Activated CD8-positive, alpha-beta T cell treated with anti-CD3 and anti-CD28 coated beads, Interleukin-2, amount 10 ng/mL, durations not matched to agents 7 days and 5 days (primary cell): ENCODE data around the gene PHC1. TPM values are rescaled to one million over a fixed set of nuclear protein-coding genes. Genes with fewer than 3 reads are reported as not detected.

Experiments
- ATAC-seq: fragments of 150-1000 bp; cut with Tn5 transposase; one replicate; pipeline ENCODE4 v1.10.0; 2021; ENCODE audit warnings: moderate library complexity
- CTCF ChIA-PET: fragments of 350-600 bp; sonication (Branson Sonifier 250); formaldehyde crosslinking; loops from one replicate; lab custom pipeline; 2021; ENCODE audit warnings: antibody characterized with exemption; lab: Charles Lee
- POLR2A ChIA-PET: fragments of 350-600 bp; sonication (Branson Sonifier 250); formaldehyde crosslinking; loops from one replicate; lab custom pipeline; 2021; ENCODE audit warnings: antibody characterized with exemption; lab: Charles Lee
- DNase-seq: peaks from one replicate; pipeline ENCODE4 v3.0.0-alpha.2; 2020
- H3K27ac Mint-ChIP-seq: one replicate; pipeline ENCODE4 v1.8.0; 2021; ENCODE audit warnings: mild to moderate bottlenecking, mixed read lengths
- H3K27me3 Mint-ChIP-seq: one replicate; pipeline ENCODE4 v1.8.0; 2021; ENCODE audit warnings: low read depth, mixed read lengths
- H3K36me3 Mint-ChIP-seq: one replicate; pipeline ENCODE4 v1.8.0; 2021; ENCODE audit warnings: low read depth, mixed read lengths
- H3K4me1 Mint-ChIP-seq: one replicate; pipeline ENCODE4 v1.8.0; 2021; ENCODE audit warnings: low read depth, mixed read lengths
- H3K4me3 Mint-ChIP-seq: one replicate; pipeline ENCODE4 v1.8.0; 2021; ENCODE audit warnings: mild to moderate bottlenecking, mixed read lengths
- H3K9me3 Mint-ChIP-seq: one replicate; pipeline ENCODE4 v1.8.0; 2022; ENCODE audit warnings: mixed read lengths; ENCODE audit not compliant: insufficient read depth
- total RNA-seq, 2 experiments: library from RNA; stranded (reverse); gene quantifications; one replicate each; pipeline ENCODE4 v1.2.3, GENCODE V29; 2021

PHC1 gene
- total RNA-seq, 2 experiments from 2014 or later, result 12.3 to 12.9 TPM

DNA sequence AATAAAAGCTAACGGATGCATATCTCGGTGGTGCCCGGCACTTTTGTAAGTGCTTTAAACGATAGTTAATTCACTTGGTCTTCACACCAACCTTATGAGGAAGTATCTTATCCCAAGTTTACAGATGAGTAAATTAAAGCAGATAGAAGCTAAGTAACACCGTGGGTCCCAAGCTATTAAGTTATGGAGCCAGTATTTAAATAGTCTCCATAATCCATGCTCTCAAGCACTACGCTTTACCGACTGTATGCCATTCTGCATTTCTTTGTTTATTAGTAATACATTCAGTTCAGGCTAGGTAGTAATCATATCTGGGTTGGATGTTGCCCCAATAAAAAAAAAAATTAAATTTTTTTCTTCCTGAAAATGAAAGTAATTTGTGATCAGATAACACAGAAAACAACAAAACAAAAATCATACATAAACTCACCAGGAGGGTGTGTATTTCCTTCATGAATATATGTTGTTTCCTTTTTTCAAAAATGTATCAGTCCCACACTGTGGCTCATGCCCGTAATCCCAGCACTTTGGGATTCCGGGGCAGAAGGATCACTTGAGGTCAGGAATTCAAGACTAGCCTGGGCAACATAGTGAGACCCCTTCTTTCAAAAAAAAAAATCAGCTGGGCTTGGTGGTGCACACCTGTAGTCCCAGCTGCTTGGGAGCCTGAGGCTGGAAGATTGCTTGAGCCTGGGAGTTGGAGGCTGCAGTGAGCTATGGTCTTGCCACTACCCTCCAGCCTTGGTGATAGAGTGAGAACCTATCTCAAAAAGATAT, 36.6 kb downstream of the PHC1 start:
- DNase-seq (no peak), ATAC-seq (no peak)
- CTCF ChIA-PET, result interaction anchor here (0.6 to 8.7 kb wide), 24 partner anchors 12 to 407 kb away, joined by 3 to 238 read pairs (median 7); no protein-coding TSS in a partner anchor
- POLR2A ChIA-PET, result interaction anchor here (0.6 to 3.5 kb wide), 9 partner anchors 46 to 99 kb away, joined by 3 to 19 read pairs (median 5); no protein-coding TSS in a partner anchor
- H3K27me3 Mint-ChIP-seq, result no peaks in the 10 kb centered on the region
- H3K4me3 Mint-ChIP-seq, result peak overlapping the region; percentile 95
- H3K4me1 Mint-ChIP-seq, result peaks cover 55% of the 10 kb centered on the region
- peak overlapping the region; percentile 96 for H3K27ac Mint-ChIP-seq
- peaks cover 42% of the 10 kb centered on the region for H3K36me3 Mint-ChIP-seq
- H3K9me3 Mint-ChIP-seq, result peaks cover 18% of the 10 kb centered on the region

DNA sequence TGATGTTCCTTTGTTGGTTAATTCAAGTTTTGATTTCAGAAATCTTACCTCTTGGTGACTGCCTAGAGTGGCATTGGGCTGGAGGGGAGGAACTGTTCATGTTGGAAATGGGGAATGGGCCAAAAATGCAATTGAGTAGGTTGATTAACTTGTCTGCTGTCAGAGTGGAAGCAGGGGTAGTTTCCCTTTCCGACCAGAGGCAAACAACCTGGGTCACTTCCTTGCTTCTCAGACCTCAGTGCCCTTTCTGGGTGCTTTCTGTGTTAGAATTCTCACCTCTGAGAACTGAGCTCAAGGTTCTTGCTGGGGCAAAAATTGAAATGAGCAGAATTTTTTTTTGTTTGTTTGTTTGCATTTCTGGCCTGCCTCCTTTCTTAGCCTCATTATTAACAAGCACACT, 37.4 kb downstream of the PHC1 start:
- peak; percentile 47 for DNase-seq
- H3K4me1 Mint-ChIP-seq, result peaks cover 50% of the 10 kb centered on the region
- POLR2A ChIA-PET, result interaction anchor here (0.6 to 3.5 kb wide), 5 partner anchors 40 to 87 kb away, joined by 3 to 19 read pairs (median 5); no protein-coding TSS in a partner anchor
- H3K27me3 Mint-ChIP-seq, result no peaks in the 10 kb centered on the region
- peaks cover 37% of the 10 kb centered on the region for H3K36me3 Mint-ChIP-seq
- H3K4me3 Mint-ChIP-seq, result peak overlapping the region; percentile 95
- peak overlapping the region; percentile 86 for H3K27ac Mint-ChIP-seq
- no peak for ATAC-seq
- peaks cover 20% of the 10 kb centered on the region for H3K9me3 Mint-ChIP-seq
- CTCF ChIA-PET, result interaction anchor here (0.6 to 8.7 kb wide), 18 partner anchors 18 to 395 kb away, joined by 3 to 238 read pairs (median 7); no protein-coding TSS in a partner anchor

DNA sequence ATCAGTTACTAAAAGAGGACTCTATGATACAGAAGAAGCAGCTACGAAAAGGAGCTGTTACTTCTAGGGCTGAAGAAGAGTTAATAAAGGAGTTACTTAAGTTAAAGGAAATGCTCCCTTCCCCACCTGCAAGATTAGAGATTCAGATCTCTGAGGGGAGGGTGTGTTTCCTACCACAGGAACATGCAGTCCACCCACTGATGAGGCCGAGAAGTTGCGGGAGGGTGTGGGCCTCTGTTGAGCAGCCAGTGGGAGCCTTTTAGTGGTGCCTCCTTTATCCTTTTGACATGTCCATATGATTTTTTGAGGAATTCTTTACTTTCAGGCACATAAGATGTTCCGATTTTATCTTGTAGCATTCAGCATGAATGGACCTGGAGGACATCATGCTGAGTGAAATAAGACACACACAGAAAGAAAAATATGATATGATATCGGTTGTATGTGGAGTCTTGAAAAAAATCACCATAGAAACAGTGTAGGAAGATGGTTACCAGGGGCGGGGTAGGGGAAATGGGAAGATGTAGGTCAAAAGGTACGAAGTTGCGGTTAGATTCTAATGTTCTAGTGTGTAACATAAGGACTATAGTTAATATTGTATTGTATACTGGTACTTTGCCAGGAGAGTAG, 39.6 kb downstream of the PHC1 start:
- Mint-ChIP-seq H3K36me3 (peaks cover 34% of the 10 kb centered on the region), H3K27me3 (no peaks in the 10 kb centered on the region), H3K27ac (peak overlapping the region; percentile 74), H3K9me3 (peaks cover 20% of the 10 kb centered on the region), H3K4me1 (peaks cover 34% of the 10 kb centered on the region), H3K4me3 (peak overlapping the region; percentile 27)
- ATAC-seq (no peak), DNase-seq (peak; percentile 31)
- ChIA-PET POLR2A (no interaction called here), CTCF (interaction anchor here (0.9 to 8.7 kb wide), 4 partner anchors 59 to 96 kb away, joined by 3 to 238 read pairs (median 78); no protein-coding TSS in a partner anchor)

DNA sequence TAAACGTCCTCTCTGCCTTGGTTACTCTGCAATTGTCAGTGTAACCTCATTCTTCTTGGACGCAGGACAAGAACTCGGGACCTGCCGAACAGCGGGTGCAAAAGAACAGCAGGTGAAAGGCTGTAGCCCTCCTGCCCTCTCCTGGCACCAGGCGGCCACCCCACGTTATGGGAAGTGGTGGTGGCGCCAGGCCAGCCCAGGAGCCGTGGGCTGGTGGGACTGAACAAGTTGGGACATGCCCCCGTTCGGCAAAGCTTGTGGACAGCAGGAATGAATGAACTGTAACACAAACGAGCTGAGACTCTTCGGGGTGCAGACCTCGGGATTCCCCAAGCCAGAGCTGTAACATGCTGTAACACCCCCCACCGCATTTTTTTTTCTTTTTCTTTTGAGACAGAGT, 41.8 kb downstream of the PHC1 start:
- H3K27me3 Mint-ChIP-seq, result no peaks in the 10 kb centered on the region
- H3K4me3 Mint-ChIP-seq, result no peak overlapping the region
- H3K4me1 Mint-ChIP-seq, result peaks cover 42% of the 10 kb centered on the region
- no peak for ATAC-seq
- H3K9me3 Mint-ChIP-seq, result peaks cover 20% of the 10 kb centered on the region
- ChIA-PET CTCF (interaction anchor here (1.5 kb wide), 1 partner anchor 71 kb away, joined by 3 read pairs; no protein-coding TSS in a partner anchor), POLR2A (no interaction called here)
- no peak overlapping the region for H3K27ac Mint-ChIP-seq
- DNase-seq, result no peak
- H3K36me3 Mint-ChIP-seq, result peaks cover 32% of the 10 kb centered on the region

DNA sequence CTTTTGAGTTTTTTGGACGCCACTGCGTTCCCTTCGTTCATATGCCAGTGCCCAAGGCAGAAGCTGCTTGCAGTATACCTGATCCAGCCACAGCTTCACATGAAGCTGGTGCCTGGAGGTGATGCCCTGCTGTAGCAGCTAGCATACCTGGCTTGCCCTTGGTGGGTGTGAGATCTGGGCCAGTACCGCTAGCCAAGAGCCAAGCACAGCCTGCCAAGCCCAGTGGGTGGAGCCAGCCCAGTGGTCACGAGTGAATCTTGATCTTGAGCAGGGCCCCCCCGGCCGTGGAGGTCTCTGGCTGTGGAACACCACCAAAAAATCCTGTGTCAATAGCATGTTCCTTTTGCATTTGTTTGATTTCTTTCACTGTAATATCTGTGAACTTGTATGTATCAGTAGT, 42.5 kb downstream of the PHC1 start:
- Mint-ChIP-seq H3K27me3 (no peaks in the 10 kb centered on the region), H3K4me1 (peaks cover 36% of the 10 kb centered on the region), H3K36me3 (peaks cover 32% of the 10 kb centered on the region), H3K9me3 (peaks cover 20% of the 10 kb centered on the region), H3K4me3 (no peak overlapping the region), H3K27ac (no peak overlapping the region)
- DNase-seq (no peak), ATAC-seq (no peak)
- CTCF ChIA-PET, result interaction anchor here (1.5 kb wide), 1 partner anchor 70 kb away, joined by 3 read pairs; no protein-coding TSS in a partner anchor
- POLR2A ChIA-PET, result no interaction called here

DNA sequence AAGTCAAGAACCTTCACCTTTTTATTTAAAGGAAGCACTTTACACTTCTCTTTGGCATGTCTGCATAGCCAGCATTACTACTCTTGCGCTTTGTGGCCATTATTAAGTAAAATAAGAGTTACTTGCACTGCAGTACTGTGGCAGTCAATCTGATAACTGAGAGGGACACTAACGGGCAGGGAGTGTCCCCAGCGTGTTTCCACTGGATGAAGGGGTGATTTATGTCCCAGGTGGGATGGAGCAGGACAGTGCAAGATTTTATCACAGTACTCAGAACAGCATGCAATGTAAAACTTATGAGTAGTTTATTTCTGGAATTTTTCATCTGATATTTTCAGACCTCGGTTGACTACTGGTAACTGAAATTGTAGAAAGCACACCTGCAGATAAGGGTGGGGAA, 43.3 kb downstream of the PHC1 start:
- peaks cover 31% of the 10 kb centered on the region for H3K4me1 Mint-ChIP-seq
- ChIA-PET CTCF (interaction anchor here (1.3 kb wide), 1 partner anchor 81 kb away, joined by 3 read pairs; no protein-coding TSS in a partner anchor), POLR2A (no interaction called here)
- no peak overlapping the region for H3K4me3 Mint-ChIP-seq
- peaks cover 35% of the 10 kb centered on the region for H3K36me3 Mint-ChIP-seq
- no peak overlapping the region for H3K27ac Mint-ChIP-seq
- H3K27me3 Mint-ChIP-seq, result no peaks in the 10 kb centered on the region
- ATAC-seq (no peak), DNase-seq (no peak)
- H3K9me3 Mint-ChIP-seq, result peaks cover 19% of the 10 kb centered on the region

DNA sequence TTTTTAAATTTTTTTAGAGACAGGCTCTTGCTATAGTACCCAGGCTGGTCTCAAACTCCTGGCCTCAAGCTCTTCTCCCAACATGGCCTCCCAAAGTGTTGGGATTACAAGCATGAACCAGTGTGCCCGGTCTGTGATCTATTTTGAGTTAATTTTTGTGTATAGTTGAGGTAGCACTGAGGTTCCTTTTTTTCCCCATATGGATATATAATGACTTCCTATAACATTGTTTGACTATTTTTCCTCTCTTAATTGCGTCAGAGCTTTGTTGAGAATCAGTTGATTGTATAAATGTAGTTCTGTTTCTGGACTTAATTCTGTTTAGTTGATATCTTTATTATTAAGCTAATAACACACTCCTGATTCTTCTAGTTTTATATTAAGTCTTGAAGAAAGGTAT, 43.8 kb downstream of the PHC1 start:
- no peak overlapping the region for H3K4me3 Mint-ChIP-seq
- CTCF ChIA-PET, result interaction anchor here (1.3 kb wide), 1 partner anchor 81 kb away, joined by 3 read pairs; no protein-coding TSS in a partner anchor
- POLR2A ChIA-PET, result no interaction called here
- peaks cover 32% of the 10 kb centered on the region for H3K36me3 Mint-ChIP-seq
- H3K9me3 Mint-ChIP-seq, result peaks cover 18% of the 10 kb centered on the region
- H3K27ac Mint-ChIP-seq, result no peak overlapping the region
- H3K4me1 Mint-ChIP-seq, result peaks cover 26% of the 10 kb centered on the region
- DNase-seq (no peak), ATAC-seq (no peak)
- H3K27me3 Mint-ChIP-seq, result no peaks in the 10 kb centered on the region

DNA sequence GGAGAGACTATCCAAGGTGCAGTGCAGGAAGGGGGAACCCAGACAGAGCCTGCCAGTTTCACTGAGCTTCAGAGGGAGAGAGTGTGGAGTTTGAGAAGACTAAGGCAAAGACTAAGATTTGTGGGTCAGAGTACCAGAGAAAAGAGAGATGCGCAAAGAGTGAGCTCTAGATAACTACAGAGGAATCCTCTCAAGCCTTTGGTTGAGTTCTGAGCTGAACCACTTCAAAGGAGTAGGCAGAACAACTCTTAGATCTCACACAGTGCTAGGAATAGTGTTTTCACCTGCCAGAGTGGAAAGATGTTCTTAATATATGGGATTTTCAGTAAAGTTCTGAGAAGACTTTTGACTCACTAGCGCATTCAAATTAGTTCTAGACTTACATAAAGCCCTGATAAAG, 45.9 kb downstream of the PHC1 start:
- no peaks in the 10 kb centered on the region for H3K27me3 Mint-ChIP-seq
- peaks cover 19% of the 10 kb centered on the region for H3K36me3 Mint-ChIP-seq
- CTCF ChIA-PET, result interaction anchor here (1.7 to 2.0 kb wide), 2 partner anchors 11 to 90 kb away, joined by 5 read pairs; partner anchors contain the start of gene M6PR
- no peak for DNase-seq
- H3K27ac Mint-ChIP-seq, result no peak overlapping the region
- peaks cover 8% of the 10 kb centered on the region for H3K9me3 Mint-ChIP-seq
- peaks cover 9% of the 10 kb centered on the region for H3K4me1 Mint-ChIP-seq
- no peak overlapping the region for H3K4me3 Mint-ChIP-seq
- peak; percentile 47 for ATAC-seq
- POLR2A ChIA-PET, result no interaction called here

DNA sequence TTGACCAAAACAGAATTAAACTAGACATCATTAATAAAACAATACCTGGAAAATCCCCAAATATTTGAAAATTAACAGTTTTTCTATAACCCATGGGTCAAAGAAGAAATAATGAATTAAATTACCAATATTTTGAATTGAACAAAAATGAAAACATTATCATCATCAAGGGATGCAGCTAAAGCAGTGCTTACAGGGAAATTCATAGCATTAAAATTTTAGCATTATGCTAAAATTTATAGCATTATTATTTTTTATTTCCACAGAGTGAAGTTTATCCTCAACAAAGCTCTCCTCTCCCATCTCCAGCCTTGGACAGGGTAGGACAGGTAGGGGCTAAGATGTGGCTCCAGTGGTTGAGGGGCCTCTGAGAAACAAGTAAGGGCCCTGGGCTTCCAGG, 54.5 kb downstream of the PHC1 start:
- Mint-ChIP-seq H3K4me1 (peaks cover 2% of the 10 kb centered on the region), H3K27me3 (no peaks in the 10 kb centered on the region), H3K27ac (no peak overlapping the region), H3K9me3 (peaks cover 21% of the 10 kb centered on the region), H3K36me3 (peaks cover 14% of the 10 kb centered on the region), H3K4me3 (no peak overlapping the region)
- DNase-seq (no peak), ATAC-seq (no peak)
- ChIA-PET CTCF (interaction anchor here (2.8 kb wide), 1 partner anchor 18 kb away, joined by 7 read pairs; no protein-coding TSS in a partner anchor), POLR2A (no interaction called here)

DNA sequence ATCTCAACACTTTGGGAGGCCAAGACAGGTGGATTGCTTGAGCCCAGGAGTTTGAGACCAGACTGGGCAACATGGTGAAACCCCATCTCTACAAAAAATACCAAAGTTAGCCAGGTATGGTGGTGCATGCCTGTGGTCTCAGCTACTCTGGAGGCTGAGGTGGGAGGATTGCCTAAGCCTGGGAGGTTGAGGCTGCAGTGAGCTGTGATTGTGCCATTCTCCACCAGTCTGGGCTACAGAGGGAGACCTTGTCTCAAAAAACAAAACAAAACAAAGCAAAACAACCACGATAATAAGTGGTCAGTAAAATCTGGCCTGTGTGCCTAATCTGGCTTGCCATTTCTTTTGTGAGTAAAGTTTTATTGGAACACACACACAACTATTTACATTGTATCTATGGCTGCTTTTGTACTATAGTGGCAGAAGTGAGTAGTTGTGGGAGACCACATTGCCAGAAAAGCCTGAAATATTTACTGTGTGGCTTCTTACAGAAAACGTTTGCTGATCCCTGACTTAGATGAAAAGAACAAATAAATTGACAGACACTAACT, 55.6 kb downstream of the PHC1 start:
- DNase-seq, result no peak
- H3K4me1 Mint-ChIP-seq, result peaks cover 2% of the 10 kb centered on the region
- ChIA-PET POLR2A (no interaction called here), CTCF (interaction anchor here (2.8 kb wide), 1 partner anchor 19 kb away, joined by 7 read pairs; no protein-coding TSS in a partner anchor)
- H3K4me3 Mint-ChIP-seq, result no peak overlapping the region
- H3K9me3 Mint-ChIP-seq, result peaks cover 21% of the 10 kb centered on the region
- H3K27me3 Mint-ChIP-seq, result no peaks in the 10 kb centered on the region
- no peak overlapping the region for H3K27ac Mint-ChIP-seq
- peaks cover 11% of the 10 kb centered on the region for H3K36me3 Mint-ChIP-seq
- no peak for ATAC-seq

DNA sequence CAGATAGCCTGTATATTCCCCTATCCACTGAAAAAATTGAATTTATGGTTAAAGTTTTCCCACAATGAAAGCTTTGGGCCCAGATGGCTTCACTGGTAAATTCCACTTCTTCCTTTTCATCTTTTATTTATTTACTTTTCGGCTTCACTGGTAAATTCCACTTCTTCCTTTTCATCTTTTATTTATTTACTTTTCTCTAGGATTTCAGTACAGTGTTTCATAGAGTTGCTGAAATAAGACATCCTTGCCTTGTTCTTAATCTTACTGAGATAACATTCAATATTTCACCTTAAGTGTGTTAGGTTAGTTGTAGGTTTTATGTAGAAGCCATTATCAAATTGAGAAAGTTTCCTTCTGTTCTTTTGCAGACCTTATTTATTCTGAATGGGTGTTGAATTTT, 56.1 kb downstream of the PHC1 start:
- POLR2A ChIA-PET, result no interaction called here

More for the DNA sequence above, 56.1 kb downstream of the PHC1 start:
- Mint-ChIP-seq H3K27ac (no peak overlapping the region), H3K4me1 (peaks cover 2% of the 10 kb centered on the region), H3K9me3 (peaks cover 23% of the 10 kb centered on the region), H3K27me3 (no peaks in the 10 kb centered on the region), H3K36me3 (peaks cover 13% of the 10 kb centered on the region), H3K4me3 (no peak overlapping the region)
- DNase-seq (no peak), ATAC-seq (no peak)
- CTCF ChIA-PET, result interaction anchor here (2.8 kb wide), 1 partner anchor 19 kb away, joined by 7 read pairs; no protein-coding TSS in a partner anchor
